Gastrocnemius medialis (tissue), 4 donors: Measurements from ENCODE around the gene DNAH17.

Source experiments
- CTCF ChIP-seq, 5 experiments: fragments of 450-650 bp in 3 of 5; fragments of 200-600 bp in 2 of 5; sonication (generic) in 2 of 5; IDR thresholded peaks in 4 of 5; conservative IDR thresholded peaks in 1 of 5; 1 replicate in 4 of 5; 2 replicates in 1 of 5; pipeline ENCODE4 v1.5.1; 2016 to 2019; ENCODE audit warnings: antibody characterized with exemption in 5 of 5, mild to moderate bottlenecking in 3 of 5, moderate library complexity in 3 of 5
- POLR2A ChIP-seq, 2 donors: fragments of 450-650 bp; IDR thresholded peaks; one replicate each; pipeline ENCODE4 v1.6.1; 2017; ENCODE audit warnings: antibody characterized with exemption in 2 of 2, mild to moderate bottlenecking in 2 of 2, moderate library complexity in 2 of 2

GRCh38 chr17:78517421-78517820 lies 59.8 kb downstream of the DNAH17 start:
- TF ChIP-seq CTCF (IDR thresholded peaks at IDR 0.05 in 4 of 5, conservative IDR thresholded peaks at IDR 0.05 in 1 of 5) (no peak), POLR2A (IDR thresholded peaks at IDR 0.05) (no peak)
